Esophagus muscularis mucosa (tissue), 4 donors: ENCODE results near the gene BET1L.

ENCODE experiments used
- CTCF ChIP-seq, 3 experiments: fragments of 200-600 bp in 2 of 3; fragments of 450-650 bp in 1 of 3; sonication (generic) in 2 of 3; IDR thresholded peaks; one replicate each; pipeline ENCODE4 v1.5.1; 2017 to 2019; ENCODE audit warnings: antibody characterized with exemption in 3 of 3, mild to moderate bottlenecking in 2 of 3, moderate library complexity in 1 of 3
- EP300 ChIP-seq: sonication (generic); formaldehyde crosslinking; IDR thresholded peaks from one replicate; pipeline ENCODE4 v1.6.1; 2017; ENCODE audit warnings: antibody characterized with exemption
- POLR2A ChIP-seq: fragments of 450-650 bp; IDR thresholded peaks from one replicate; pipeline ENCODE4 v1.6.1; 2017; ENCODE audit warnings: antibody characterized with exemption, moderate library complexity, mild to moderate bottlenecking, low read depth
- POLR2AphosphoS5 ChIP-seq, 2 donors: sonication (generic); formaldehyde crosslinking; IDR thresholded peaks; one replicate each; pipeline ENCODE4 v1.6.1; 2017; ENCODE audit warnings: antibody characterized with exemption in 2 of 2

GRCh38 chr11:198236-198806, 8.9 kb downstream of the BET1L start:
- TF ChIP-seq POLR2AphosphoS5 (IDR thresholded peaks at IDR 0.05) (no peak), CTCF (IDR thresholded peaks at IDR 0.05) (no peak), EP300 (no peak), POLR2A (no peak)
